Measurements from ENCODE around the gene PRRT2.

Gene PRRT2

DNA sequence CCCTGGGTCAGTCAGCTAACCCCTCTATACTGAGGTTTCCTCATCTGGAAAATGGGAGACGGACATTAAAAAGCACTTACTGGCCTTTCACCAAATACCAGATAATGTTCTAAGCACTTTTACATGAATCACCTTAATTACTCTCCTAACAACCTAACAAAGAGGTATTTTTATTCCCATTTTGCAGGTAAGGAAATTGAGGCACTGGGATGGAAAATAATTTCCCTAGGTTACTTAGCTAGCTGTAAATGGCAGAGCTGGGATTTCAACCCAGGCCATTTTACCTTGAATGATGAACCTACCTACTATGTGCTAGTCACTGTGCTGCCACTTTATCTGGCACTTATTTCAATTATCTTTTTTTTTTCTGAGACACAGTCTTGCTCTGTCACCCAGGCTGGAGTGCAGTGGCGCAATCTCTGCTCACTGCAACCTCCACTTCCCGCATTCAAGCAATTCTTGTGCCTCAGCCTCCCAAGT, 17.7 kb upstream of the PRRT2 start:
- H3K36me3 ChIP-seq (ENCODE audit: insufficient read depth, low read length) = peaks cover 46% of the 10 kb centered on the region
- peaks cover 93% of the 10 kb centered on the region for H3K79me2 ChIP-seq (ENCODE audit: insufficient read depth, low read length)
- no peaks in the 10 kb centered on the region for H3K9me2 ChIP-seq (replicated peaks; ENCODE audit: low read depth, low read length)
- peak overlapping the region; percentile 98 for H3K4me2 ChIP-seq (ENCODE audit: low read depth, low read length, poor library complexity, severe bottlenecking)
- H2AFZ ChIP-seq (ENCODE audit: low read length) = no peak overlapping the region
- H3K4me3 ChIP-seq (ENCODE audit: low read length, poor library complexity, severe bottlenecking) = peak overlapping the region; percentile 97
- peaks cover 5% of the 10 kb centered on the region for H3K27me3 ChIP-seq (ENCODE audit: insufficient read depth, low read length, poor library complexity, severe bottlenecking)
- peaks cover 42% of the 10 kb centered on the region for H3K4me1 ChIP-seq (ENCODE audit: insufficient read depth, low read length, poor library complexity, severe bottlenecking)
- no peaks in the 10 kb centered on the region for H3F3A ChIP-seq (ENCODE audit: low read depth)
- H3K9me3 ChIP-seq (ENCODE audit: insufficient read depth, low read depth, low read length) = no peaks in the 10 kb centered on the region
- TF ChIP-seq, protein P1, sequence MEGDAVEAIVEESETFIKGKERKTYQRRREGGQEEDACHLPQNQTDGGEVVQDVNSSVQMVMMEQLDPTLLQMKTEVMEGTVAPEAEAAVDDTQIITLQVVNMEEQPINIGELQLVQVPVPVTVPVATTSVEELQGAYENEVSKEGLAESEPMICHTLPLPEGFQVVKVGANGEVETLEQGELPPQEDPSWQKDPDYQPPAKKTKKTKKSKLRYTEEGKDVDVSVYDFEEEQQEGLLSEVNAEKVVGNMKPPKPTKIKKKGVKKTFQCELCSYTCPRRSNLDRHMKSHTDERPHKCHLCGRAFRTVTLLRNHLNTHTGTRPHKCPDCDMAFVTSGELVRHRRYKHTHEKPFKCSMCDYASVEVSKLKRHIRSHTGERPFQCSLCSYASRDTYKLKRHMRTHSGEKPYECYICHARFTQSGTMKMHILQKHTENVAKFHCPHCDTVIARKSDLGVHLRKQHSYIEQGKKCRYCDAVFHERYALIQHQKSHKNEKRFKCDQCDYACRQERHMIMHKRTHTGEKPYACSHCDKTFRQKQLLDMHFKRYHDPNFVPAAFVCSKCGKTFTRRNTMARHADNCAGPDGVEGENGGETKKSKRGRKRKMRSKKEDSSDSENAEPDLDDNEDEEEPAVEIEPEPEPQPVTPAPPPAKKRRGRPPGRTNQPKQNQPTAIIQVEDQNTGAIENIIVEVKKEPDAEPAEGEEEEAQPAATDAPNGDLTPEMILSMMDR (conservative IDR thresholded peaks at IDR 0.05; ENCODE audit: low read length) = no peak
- no peak for TF ChIP-seq EZH2phosphoT487 (IDR thresholded peaks at IDR 0.05; ENCODE audit: borderline replicate concordance)
- peak overlapping the region; percentile 97 for H3K9ac ChIP-seq (ENCODE audit: low read depth, low read length, poor library complexity, severe bottlenecking)
- H4K20me1 ChIP-seq (ENCODE audit: insufficient read depth, low read length, poor library complexity, severe bottlenecking) = peaks cover 21% of the 10 kb centered on the region

DNA sequence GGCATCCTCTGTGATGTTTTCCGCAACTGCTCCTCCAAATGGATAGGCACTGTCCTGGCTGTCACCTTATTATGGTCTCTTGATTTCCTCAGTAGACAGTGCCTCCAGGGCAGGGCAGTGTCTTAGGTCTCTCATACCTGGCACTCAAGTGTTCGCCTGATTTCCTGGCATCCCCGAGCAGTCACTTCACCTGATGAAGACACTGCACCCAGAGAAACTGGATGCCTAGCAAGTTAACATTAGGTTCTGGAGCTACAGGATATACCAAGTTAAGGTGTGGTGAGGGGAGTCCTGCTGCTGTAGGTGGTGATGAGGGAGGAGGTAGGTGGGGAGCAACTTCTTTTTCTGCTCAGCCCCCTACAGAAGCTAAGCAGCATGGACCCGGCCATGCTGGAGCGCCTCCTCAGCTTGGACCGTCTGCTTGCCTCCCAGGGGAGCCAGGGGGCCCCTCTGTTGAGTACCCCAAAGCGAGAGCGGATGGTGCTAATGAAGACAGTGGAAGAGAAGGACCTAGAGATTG, 9.5 kb upstream of the PRRT2 start:
- H4K20me1 ChIP-seq (ENCODE audit: insufficient read depth, low read length, poor library complexity, severe bottlenecking) = no peaks in the 10 kb centered on the region
- H3K79me2 ChIP-seq (ENCODE audit: insufficient read depth, low read length) = peaks cover 31% of the 10 kb centered on the region
- H3K4me2 ChIP-seq (ENCODE audit: low read depth, low read length, poor library complexity, severe bottlenecking) = no peak overlapping the region
- no peaks in the 10 kb centered on the region for H3K9me3 ChIP-seq (ENCODE audit: insufficient read depth, low read depth, low read length)
- no peak overlapping the region for H3K4me3 ChIP-seq (ENCODE audit: low read length, poor library complexity, severe bottlenecking)
- H3K27me3 ChIP-seq (ENCODE audit: insufficient read depth, low read length, poor library complexity, severe bottlenecking) = no peaks in the 10 kb centered on the region
- peaks cover 11% of the 10 kb centered on the region for H3K4me1 ChIP-seq (ENCODE audit: insufficient read depth, low read length, poor library complexity, severe bottlenecking)
- H3K36me3 ChIP-seq (ENCODE audit: insufficient read depth, low read length) = peaks cover 68% of the 10 kb centered on the region
- H2AFZ ChIP-seq (ENCODE audit: low read length) = no peak overlapping the region
- H3F3A ChIP-seq (ENCODE audit: low read depth) = peaks cover 10% of the 10 kb centered on the region
- no peaks in the 10 kb centered on the region for H3K9me2 ChIP-seq (replicated peaks; ENCODE audit: low read depth, low read length)
- no peak for TF ChIP-seq EZH2phosphoT487 (IDR thresholded peaks at IDR 0.05; ENCODE audit: borderline replicate concordance)
- TF ChIP-seq, protein P1 (conservative IDR thresholded peaks at IDR 0.05; ENCODE audit: low read length) = no peak
- H3K9ac ChIP-seq (ENCODE audit: low read depth, low read length, poor library complexity, severe bottlenecking) = no peak overlapping the region

DNA sequence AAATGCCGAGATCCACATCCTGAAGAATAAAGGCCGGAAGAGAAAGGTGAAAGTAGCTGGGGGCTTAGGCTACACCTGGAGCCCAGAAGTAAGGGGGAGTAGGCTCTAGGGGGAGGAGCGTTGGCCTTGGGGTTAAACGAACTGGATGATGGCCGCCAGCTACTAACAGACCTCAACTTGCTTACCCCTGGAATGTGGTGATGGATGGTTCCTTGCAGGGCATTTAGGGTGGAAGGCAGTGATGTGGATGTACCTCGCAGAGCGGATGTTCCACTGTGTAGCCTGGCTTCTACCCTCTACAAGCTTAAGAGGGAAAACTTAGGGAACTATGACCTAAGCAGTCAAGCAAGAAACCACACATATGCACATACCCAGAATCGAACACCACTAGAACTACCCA, 8.0 kb upstream of the PRRT2 start:
- Histone ChIP-seq H3K36me3 (ENCODE audit: insufficient read depth, low read length) (peaks cover 64% of the 10 kb centered on the region), H3K9me3 (ENCODE audit: insufficient read depth, low read depth, low read length) (no peaks in the 10 kb centered on the region), H3K4me2 (ENCODE audit: low read depth, low read length, poor library complexity, severe bottlenecking) (peak overlapping the region; percentile 90), H3K4me1 (ENCODE audit: insufficient read depth, low read length, poor library complexity, severe bottlenecking) (peaks cover 22% of the 10 kb centered on the region), H3K27me3 (ENCODE audit: insufficient read depth, low read length, poor library complexity, severe bottlenecking) (no peaks in the 10 kb centered on the region), H3K4me3 (ENCODE audit: low read length, poor library complexity, severe bottlenecking) (no peak overlapping the region), H2AFZ (ENCODE audit: low read length) (no peak overlapping the region), H3K9ac (ENCODE audit: low read depth, low read length, poor library complexity, severe bottlenecking) (peak overlapping the region; percentile 85), H3K9me2 (replicated peaks; ENCODE audit: low read depth, low read length) (no peaks in the 10 kb centered on the region), H3F3A (ENCODE audit: low read depth) (peaks cover 13% of the 10 kb centered on the region), H4K20me1 (ENCODE audit: insufficient read depth, low read length, poor library complexity, severe bottlenecking) (peaks cover 11% of the 10 kb centered on the region), H3K79me2 (ENCODE audit: insufficient read depth, low read length) (peaks cover 31% of the 10 kb centered on the region)
- TF ChIP-seq, protein P1 (conservative IDR thresholded peaks at IDR 0.05; ENCODE audit: low read length) = no peak
- TF ChIP-seq EZH2phosphoT487 (IDR thresholded peaks at IDR 0.05; ENCODE audit: borderline replicate concordance) = no peak
